Activated CD4-positive, CD25-positive, alpha-beta regulatory T cell (primary cell): ENCODE measurements around the gene UBIAD1.
A peak's percentile ranks its signal among the peaks of the same experiment; 100 is the strongest.

Source experiments
- DNase-seq, 4 experiments: peaks; one replicate each; lab custom pipeline; 2025; lab: John Stamatoyannopoulos, UW

The UBIAD1 gene

DNA sequence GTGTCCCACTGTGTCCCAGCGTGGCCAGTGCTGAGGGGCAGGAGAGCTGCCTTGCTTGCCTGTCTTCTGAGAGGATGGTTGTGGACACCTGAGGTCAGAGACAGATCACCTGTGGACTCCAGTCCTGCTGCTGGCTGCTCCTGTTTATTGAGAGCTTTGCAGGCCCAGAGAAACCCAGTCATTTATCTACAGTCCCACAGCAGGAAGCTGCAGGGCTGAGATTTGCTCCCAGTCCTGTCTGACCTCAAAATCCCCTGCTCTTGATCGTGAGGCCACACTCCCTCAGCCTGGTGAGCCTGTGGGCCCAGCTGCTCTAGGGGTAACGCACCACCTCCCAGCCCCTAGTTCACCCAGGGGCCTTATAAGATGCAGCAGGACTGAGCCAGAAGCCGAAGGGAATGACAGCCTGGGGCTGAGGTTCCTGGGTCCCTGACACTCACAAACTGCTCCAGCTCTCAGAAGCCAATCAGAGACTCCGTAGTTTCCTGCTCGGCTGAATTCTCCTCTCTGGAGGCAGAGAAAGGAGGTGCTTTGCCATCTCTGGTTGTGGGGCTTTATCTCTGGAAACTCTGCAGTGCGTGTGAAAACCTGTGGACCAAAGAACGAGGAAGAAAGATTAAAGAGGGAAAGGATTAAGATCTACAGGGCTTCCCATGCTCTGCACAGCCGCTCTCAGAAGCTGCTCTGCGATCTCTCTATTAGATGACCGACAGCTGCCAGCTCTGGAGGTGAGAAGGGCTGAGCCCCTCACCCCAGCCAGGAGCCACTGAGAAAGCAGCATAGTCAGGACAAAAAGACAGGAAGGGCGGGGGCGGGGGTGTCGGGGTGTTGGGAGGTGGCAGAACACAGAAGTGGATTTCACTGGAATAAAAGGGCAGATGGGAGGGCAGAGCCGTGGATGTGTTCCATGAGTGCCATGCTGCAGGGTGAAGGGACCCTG, 39.1 kb downstream of the UBIAD1 start:
- DNase-seq = no peak

DNA sequence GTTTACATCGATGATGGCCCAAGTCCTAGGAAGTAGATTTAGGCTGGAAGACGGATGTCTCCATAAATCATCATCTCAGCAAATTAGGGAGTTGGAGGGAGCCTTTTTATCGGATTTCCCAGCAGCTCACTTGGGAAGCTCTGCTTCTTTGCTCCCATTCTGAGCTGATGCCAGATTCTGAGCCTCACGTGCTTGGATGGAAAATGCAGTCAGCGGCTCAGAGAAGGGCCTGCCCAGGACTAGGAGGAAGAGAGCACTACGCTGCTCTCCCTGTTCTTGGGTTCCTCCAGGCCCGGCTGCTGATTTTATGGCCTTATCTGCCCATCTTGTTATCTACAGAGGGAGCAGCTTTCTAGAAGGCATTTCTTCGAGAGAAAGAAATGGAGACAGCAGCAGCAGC, 42.0 kb downstream of the UBIAD1 start:
- DNase-seq = no peak

DNA sequence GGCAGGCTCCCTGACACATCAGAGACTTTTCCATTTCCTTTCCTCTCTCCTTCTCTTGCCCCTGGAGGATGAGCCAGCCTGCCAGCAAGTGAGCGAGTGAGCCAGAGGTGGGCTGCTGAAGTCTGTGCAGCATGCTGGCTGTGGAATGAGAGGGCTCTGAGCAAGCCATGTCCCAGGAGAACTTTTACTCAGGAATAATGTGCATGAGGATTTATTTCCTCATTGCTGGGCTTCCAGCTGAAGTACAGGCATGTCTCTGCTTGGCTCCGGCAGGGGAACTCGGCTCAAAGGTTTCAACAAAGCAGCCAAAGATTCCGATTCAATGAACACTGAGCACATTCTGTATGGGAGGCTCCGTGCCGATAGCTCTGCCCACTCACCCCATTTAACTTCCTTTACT, 43.7 kb downstream of the UBIAD1 start:
- no peak for DNase-seq

DNA sequence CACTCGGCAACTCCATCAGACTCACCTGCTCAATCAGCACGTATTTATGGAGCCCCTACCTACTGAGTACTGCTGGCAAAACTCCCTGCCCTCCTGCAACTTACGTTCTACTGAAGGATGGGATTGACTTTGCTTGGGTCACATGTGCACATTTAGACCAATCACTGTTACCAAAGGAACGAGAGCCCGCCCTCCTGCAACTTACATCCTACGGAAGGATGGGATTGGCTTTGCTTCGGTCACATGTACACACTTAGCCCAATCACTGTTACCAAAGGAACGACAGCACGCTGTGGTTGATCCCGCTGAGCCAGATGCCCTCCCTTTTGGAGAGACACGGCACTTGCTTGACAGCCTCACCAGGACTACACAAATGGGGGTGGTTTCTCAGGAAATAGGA, 46.0 kb downstream of the UBIAD1 start:
- no peak for DNase-seq

DNA sequence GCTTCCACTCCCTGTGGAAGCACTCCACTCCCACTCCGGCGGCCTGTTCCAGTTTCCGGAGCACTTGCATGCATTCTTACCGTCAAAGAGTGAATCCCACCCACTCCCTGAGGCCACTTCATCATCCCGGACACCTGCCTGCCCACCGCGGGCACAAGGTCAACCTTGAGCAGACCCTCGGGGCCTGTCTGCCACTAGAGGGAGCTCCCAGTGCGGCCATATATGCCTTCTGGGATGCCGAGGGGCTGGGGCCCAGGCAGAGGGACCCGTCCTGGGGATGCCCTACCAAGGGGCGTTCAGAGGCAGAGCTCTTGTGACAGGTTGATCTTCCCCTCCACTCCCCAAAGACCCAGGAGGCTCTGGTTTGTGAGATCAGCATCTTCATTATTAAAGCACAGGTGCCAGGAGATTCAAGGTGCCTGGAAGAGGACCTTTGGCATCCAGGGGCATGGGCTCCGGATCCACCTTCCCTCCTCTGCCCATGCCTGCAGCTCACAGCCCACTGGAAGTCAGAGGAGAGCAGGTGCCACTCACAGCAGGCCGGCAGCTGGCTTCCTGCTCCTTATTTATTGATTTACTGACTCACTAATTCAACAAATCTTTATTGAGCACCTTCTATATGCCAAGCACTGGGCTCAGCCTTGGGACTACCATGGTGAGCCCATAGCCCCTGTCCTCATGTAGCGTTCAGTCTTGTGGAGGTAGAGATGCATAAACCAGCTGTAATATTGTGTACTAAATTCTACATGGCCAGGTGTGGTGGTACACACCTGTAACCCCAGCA, 47.3 kb downstream of the UBIAD1 start:
- no peak for DNase-seq

DNA sequence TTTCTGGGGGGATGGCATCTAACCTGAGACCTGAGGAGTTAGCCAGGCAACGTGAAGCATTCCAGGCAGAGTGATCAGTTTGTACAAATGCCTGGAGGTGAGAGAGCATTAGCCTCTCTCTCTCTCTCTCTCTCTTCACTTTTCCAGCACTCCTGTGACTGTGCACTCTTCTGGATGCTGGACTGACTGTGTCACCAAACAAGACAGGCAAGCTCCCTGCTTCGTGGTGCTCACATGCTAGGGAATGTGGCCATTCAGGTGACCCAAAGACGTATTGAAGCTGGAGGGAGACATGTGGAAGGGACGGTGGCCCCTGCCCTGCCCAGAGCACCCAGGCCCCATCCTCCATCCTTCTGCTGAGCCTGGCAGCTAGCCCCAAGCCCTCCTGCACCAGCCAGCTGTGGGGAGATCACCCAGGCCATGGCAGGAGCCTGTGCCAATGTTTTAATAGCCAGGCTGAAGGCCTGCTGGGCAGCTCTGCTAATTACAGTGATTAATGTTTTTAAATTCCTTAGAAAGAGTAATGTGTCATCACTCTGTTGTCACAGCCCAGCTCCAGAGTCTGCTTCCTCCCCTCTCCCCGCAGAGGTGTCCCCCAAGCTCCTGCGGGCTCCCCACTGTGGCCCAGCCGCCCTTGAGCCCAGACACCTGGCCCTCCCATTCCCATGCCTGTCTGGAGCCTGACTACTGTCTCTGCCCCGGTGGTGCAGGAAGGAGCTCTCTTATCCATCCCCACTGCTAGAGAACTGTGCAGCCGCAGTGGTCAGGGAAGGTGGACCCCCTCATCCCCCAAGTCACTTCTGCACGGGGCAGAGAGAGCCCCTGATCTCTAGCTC, 48.9 kb downstream of the UBIAD1 start:
- DNase-seq = no peak

DNA sequence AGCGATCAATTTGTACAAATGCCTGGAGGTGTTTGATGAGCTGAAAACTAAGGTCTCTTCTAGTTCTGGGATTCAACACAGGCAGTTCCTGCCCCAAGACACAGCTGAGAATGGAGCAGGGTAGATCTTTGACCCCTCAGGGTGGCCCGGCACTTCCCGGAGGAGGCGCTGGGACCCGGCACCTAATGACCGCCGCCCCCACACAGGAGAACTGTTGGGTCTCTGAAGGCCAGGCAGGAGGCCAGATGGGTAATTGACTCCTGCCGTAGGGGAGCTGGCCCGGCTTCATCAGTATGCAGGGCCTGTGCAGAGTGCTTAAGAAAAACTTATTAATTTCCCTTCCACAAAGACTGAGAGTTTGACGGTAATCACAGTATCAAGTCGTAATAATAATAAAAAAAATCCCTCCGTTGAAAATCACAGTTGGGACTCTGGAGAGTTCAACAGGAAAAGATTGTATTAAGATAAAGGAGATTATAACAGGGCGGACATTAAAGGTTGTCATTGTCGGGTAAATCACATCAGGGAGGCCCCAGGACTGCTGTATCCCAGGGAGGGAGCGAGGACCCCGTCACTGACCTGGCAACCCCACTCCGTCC, 51.7 kb downstream of the UBIAD1 start:
- DNase-seq = no peak

DNA sequence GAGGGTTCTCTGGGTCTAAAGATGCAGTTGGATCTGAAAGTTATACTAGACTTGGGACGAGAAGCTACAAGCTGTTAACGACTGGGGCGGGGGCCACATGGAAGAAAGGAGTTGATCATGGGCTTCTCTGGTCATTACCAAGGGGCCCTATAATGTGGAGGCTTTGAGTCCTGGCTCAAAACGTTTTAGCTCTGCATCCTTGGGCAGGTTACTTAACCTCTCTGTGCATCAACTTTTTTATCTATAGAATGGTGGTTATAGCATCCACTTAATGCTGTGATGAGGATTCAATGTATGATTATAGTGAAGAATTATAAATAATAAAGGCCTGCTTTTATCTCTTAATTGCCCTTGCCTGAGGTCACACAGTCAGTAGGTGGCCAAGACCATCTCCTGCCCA, 53.1 kb downstream of the UBIAD1 start:
- DNase-seq = no peak

DNA sequence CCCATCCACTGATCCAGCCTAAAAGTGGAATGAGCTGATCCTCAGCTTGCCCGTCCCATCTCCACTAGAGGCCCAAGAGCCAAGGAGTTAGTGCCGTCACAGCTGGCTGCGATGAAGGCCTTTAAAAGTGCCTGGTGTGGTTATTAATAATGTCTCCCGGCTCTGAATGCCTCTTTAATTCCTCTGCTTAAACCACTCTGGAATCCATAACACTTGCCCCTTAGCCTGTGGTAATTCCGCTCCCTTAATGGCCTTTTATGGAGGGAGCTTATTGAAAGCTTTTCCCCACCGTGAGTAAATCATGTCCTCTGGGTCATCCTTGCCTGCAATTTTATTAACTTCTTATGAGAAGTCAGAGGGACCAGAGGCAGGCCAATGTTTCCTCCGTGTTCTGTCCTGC, 55.4 kb downstream of the UBIAD1 start:
- DNase-seq = no peak

DNA sequence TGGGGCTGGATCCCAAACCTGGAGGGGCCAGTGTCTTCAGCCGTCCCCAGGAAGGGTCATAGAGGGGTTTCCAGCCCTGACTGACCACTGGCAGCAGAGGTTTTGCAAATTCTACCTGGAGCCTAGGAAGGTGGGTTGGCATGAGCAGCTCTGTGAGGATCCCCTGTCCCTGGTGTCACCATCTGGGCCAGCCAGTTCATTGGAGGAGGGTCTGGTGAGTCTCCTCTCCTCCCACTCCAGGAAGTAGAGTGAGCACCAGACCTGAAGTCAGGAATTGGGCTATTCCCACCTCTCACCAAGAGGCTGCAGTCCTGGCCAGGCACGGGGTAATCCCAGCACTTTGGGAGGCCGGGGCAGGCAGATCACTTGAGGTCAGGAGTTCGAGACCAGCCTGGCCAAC, 57.4 kb downstream of the UBIAD1 start:
- DNase-seq = no peak

DNA sequence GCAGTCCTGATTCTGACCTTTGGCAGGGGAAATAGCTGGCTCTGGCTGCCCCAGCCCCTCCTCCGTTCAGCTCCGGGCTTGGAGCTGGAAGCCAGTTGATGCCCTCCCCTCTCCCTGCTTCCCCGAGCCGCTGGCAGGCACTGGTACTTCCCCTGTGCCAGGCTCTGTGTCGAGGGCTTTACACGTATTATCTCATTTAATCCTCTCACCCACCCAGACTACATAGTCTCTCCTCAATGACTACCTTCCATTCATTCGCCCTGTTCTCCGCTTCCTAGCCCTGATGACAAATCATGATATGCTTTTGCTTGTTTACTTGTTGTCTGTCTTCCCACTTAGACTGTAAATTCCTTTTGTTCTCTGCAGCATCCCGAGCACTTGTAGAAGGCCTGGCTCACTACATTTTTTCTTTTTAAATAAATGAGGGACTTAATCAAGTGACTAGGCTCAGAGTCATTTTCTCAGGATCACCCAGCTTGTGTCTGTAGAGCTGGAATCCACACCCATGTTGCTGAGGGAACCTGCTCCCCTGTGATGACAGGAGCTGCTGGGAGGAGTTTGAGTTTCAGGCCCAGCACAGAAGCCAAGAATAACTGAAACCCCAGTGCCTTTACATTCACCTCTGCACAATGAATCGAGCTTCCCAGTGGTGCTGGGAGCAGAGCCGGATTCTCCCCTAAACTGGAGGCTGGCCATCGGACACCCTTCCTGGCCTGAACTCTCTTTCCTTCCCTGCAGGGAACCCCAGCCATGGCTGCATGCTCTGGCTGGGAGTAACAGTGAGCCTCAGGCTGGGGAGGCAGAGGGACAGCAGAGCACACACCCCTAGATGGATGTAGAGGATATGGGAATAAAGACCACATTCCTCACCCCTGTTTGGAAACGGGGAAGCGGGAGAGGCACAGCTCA, 58.3 kb downstream of the UBIAD1 start:
- no peak for DNase-seq

DNA sequence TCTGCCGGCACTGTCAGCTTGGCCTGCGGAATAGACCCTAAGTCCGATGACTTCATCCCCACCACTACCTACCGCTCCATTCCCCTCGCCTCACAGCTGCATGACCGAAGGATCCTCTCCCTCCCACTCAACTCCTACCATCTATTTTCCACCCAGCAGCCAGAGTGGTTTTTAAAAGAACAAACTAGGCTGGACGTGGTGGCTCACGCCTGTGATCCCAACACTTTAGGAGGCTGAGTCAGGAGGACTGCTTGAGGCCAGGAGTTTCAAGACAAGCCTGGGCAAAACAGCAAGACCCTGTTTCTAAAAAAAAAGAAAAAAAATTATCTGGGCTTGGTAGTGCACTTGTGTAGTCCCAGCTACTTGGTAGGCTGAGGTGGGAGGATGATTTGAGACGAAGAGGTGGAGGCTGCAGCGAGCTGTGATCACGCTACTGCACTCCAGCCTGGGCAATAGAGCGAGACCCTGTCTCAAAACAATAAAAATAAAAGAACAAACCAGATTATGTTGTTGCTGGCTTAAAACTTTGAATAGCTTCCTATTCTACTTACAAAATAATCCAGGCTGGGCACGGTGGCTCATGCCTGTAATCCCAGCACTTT, 59.0 kb downstream of the UBIAD1 start:
- no peak for DNase-seq

DNA sequence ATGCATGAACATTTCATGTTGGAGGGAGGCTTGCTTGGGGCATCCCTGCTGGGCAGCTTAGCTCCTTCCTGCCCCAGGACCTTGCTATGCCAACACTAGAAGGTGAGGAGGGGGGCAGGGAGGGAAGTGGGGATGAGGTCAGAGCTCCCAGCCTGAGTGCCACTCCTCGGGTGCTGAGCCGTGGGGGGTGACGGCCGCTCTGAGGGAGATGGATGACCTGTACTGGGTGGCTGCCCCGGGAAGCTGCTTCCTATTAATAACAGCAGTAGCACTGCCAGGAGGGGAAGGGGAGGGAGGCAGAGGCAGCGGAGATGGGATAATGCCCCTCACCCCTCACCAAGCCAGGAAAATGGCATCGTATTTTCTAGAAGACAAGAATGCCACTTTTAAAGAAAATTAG, 60.6 kb downstream of the UBIAD1 start:
- no peak for DNase-seq

DNA sequence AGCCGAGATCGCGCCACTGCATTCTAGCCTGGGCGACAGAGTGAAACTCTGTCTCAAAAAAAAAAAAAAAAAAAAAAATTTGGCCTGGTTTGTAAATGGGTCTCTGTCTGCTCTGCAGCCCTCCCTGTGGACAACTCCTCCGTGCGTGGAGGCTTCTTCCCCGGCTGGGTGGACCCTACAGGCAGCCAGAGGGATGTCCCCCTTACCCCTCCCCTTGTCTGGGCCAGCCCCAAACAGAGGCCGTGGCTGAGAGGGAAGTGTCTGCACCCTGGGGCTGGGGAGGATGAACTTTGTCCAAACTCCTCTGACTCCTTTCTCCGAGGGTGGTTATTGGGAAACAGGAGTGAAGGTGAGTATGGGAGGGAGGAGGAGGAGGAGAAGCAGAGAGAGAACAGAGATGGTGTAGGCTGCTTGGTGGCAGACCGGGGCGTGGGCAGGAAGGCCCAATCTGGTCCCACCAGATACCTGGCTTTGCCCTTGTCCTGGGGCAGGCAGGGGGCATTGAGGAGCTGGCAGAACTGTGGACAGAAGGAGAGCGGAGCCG, 61.3 kb downstream of the UBIAD1 start:
- DNase-seq = no peak

DNA sequence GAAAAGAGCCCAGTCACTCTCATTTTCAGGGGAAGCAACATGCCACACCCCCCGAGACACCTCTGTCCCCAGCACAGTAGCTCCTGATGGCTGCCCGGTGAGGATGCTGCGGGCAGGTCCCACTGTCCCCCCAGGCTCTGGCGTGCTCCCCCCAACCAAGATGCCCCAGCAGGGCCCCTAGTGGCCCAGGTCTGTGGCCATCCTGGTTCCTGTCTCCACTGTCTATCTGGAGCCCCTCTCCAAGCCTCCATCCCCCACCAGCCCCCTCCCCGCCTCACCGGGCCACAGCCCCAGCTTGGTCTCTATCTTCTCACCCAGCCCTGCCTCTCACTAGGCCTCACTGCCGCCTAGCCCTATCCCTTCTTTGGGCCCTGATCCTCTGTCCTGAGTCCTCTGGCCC, 61.8 kb downstream of the UBIAD1 start:
- DNase-seq = no peak

DNA sequence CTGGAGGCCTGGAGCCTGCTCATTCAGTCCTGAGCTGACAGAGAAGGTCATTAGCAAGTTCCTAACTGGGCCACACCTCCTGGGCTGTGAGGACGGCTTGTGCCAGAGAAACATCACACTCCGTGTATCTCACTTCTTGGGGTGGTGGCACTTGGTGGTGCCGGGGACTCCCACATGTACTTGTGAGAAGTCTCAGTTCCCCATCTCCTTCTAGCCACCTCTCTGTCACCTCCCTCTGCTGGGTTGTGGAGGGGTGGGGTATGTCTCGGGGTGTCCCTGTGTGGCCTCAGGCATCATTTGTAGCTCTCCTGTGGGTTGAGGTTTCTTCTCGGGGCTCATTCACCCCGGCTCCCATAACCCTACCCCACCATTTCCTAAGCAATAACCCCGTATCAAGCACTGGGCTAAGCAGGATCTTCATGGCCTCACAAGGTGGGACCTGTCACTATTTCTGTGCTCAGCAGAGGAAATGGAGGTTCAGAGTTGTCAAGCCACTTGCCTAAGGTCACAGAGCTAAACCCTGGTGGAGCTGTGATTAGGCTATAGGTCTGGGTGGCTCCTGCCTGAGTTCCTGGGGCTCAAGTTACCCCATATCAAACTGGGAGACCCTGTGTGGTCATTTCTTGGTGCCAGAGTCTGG, 62.5 kb downstream of the UBIAD1 start:
- no peak for DNase-seq

DNA sequence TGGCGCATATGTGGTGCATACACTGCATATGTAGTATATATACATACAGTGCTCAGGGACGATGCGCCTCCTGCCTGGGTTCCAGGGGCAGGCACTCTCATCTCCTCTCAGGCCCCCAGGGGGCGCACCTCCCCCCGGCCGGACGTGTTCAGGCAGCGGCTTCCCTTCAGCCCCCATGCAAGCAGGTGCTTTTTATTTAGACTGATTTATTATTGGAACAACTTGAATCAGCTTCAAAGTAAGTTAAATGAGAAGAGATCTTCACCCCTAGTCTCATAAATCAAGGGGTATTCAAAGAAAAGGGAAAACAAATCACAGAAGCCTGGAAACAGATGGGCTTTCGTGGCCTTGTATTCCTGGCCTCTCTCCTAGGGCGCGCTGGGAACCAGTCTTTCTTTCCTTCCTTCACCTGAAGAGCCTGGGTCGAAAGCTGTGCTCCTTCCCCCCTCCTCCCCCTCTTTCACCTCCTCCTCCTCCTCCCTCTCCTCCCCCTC, 64.6 kb downstream of the UBIAD1 start:
- peak; percentile 49 to 62 (median 57) for DNase-seq
